ENCODE data around the gene NPHP1.
A peak's percentile ranks its signal among the peaks of the same experiment; 100 is the strongest.
"Not testable (repeated sequence)": the region's sequence is repeated elsewhere in the genome, so short reads cannot be mapped to it uniquely, and the experiment has no call there.

NPHP1 gene

DNA sequence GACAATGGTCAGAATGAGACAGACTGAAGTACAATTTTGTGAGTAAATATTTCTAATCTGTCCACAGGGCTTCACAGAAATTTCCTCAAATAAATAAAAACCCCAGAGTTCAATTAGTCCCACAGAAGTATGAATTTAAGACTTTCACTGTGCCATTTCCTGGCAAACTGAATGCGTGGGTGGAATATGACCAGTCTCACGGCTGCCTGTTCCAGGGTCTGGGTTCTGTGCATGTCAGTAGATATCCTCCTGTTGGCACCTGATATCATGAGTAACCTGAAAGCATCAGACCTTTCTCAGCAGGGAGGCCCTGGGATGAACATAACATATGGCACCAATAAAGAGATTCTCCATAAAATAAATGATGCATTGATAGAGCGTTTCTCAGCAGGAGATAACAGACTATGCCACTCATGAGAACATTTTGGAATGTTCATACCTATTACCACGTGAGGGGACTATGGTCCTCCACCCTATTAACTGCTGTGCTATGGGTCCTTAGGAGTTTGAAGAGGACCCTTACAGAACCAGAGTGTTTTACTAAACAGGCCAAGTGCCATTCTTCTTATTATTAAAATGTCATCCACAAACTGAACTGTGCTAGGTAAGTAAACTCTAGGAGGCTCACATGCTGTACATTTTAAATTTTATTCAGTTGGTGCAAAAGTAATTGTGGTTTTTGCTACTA, 78.6 kb downstream of the NPHP1 start:
- DNase-seq (ENCODE audit: low spot score) = no peak

GRCh38 chr2:110124939-110125691, 79.7 kb downstream of the NPHP1 start:
- DNase-seq (ENCODE audit: low spot score) = no peak

DNA sequence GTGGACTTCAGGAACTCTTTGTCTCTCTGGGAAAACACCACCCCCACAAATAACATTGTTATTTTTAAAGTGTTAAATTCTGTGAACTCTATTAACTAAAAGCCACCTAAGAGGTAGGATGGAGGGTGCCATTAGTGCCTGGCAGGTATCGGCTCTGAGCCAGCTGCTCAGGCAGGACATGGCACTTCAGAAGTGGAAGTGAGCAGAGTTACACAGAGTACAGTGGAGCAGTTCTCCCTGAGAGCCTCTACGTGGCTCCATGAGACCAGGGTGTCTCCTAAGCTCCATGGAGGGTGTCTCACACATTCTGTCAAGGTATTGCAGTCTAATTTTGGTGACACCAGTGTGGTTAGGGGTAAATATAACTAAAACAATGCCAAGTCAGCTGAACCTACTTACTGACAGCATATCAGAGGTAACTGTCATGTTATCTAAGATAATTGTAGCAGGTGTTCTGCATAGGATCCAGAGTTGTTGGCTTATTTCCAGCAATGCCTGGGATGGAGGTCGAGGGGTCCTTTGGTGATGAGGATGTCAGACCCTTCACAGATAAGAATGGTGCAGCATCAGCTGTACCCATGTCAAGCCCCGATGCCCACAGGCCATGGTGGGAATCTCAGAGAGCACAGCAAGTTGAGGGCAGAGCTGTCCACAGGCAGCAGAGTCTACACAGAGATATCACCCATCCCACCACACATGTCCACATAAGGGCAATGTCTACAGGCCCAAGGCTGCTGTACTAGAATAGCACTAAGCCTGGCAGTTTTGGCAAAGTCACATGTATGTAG, 80.6 kb downstream of the NPHP1 start:
- DNase-seq (ENCODE audit: low spot score) = no peak

DNA sequence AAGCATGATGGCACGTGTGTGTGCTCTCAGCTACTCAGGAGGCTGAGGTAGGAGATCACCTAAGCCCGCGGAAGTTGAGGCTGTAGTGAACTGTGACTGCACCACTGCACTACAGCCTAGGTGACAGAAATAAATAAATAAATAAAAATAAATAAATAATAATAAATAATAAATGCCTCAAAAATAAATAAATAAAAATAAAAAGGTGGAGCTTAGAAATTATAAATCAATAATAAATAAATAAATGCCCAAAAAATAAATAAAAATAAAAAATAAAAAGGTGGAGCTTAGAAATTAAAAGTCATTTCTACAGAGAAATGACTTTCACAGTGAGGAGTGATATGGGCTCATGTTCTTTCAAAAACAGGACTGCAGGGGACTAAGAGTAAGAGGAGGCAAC, 83.2 kb downstream of the NPHP1 start:
- DNase-seq (ENCODE audit: low spot score) = no peak

- no peak for DNase-seq (ENCODE audit: low spot score)
Measured at GRCh38 chr2:110121052-110121334, 83.8 kb downstream of the NPHP1 start.

DNA sequence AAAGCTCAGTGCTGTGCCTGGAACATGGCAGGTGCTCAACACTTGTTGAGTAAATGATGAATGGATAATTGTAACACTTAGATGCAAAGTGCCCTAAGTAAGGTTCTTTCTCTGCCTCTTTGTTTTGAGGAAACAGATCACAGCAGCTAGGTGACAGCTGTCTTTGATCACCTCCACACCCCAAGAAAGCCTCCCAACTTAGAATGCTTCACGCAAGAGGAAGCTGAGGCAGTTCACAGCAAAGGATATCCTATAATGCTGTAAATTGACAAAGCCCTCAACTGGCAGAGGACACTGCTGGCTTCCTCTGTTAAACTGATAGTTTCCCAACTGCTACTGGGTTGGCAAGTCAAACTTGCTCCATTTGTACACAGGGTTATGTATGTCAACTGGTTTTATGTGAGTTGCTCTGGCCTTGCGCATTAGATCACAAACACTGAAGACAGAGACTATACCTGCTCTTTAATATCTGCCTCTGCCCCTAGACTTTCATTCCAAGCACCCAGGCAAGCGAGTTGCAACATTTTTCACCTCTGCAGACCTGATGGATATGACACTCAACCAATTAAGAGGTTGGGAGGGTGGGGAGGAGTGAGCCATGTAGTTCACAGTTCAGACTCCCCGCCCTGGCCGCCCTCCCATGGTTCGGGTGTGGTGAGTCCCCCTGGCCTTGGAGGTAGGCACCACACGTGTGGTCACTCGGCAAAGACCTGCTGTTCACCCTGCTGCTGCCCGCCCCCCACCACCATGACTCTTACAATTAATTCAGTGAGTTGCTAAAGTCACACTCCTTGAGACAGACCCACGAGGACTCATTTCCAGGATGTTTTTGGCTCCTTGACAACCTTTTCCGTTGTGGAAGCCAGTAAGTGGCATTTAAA, 84.4 kb downstream of the NPHP1 start:
- DNase-seq (ENCODE audit: low spot score) = no peak

DNA sequence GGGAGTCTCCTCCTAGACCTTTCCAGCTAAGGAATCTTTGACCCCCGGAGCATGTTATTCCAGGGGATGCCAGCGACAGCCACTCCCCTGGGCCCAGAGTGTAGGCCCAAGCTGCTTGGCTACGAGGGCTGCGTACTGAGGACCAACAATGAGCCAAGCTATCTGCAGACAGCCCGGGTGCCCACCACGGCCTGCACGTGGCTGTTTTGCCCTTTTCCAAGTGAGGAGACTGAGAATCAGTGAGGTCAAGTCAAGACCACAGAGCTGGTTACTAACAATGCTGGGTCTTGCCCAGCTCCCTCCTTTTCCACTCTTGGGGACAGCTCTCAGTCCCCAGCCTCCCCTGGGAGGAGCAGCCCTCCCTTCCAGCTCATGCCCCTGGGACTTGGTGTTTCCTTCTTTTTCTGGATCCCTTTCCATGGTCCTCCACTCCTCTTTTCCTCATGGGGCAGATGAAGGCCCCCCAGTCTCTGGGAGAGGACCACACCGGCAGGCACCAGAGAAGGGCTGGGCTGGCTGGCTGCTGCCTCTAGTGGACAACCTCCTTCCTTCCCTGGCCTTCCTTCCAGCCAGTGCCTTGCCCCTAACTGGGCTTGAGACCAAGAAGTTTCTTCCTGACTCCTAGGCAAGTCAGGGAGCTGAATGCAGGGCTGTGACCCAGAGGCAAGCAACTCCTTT, 88.6 kb downstream of the NPHP1 start:
- no peak for DNase-seq (ENCODE audit: low spot score)

- DNase-seq (ENCODE audit: low spot score) = no peak
Measured at GRCh38 chr2:110115291-110116032, 89.4 kb downstream of the NPHP1 start, which contains the start of gene MALL. Gene MALL (minus strand): TSS chr2:110115822. CDS start chr2:110115792, 30 bp downstream.

- no peak for DNase-seq (ENCODE audit: low spot score)
Measured at GRCh38 chr2:110114831-110115255, 90.0 kb downstream of the NPHP1 start.

DNA sequence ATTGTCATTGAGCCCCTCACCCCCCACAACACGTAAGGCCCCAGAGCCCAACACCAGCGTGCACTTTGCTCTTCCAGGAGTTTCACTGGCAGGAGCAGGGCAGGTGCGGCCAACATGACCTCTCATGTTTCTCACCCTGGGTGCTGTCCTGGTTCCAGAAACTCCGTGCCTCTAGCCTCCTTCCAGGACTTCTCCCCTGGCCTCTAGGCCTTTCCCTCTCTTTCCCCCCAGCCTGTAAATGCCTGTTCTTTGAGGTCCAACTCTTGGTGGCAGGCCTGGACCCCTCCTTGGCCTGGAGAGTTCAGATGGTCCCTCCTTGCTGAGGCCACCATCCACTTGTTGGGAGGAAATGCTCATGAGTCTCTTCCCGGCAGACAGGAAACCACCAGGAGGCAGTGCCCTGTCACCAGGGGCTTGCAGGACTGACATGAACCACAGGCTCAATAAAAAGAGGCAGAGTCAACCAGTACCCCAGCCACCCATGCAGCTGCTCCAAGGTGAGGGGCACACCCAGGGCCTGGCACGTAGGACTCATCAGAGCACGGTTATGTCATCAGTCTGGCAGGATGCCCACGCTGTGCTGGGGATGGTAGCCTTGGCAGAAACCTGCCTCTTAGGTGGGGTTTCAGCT, 90.7 kb downstream of the NPHP1 start:
- no peak for DNase-seq (ENCODE audit: low spot score)

GRCh38 chr2:110108291-110108690, 96.5 kb downstream of the NPHP1 start:
- DNase-seq (ENCODE audit: low spot score) = not testable (repeated sequence)

GRCh38 chr2:110107092-110108079, 97.4 kb downstream of the NPHP1 start:
- DNase-seq (ENCODE audit: low spot score) = no peak

DNA sequence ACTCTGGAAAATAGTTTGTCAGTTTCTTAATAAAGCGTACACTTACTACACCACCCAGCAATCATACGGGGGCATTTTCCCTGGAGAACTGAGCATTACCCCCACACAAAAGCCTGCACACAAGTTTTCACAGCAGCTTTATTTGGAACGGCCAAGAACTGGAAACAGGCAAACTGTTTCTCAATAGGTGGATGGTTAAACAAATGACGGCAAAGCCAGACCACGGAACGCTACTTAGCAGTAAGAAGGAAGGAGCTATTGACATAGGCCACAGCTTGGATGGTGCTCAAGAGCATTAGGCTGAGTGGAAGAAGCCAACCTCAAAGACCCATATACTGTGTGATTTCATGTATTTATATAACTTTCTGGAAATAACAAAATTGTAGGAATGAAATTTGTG, 98.2 kb downstream of the NPHP1 start:
- DNase-seq (ENCODE audit: low spot score) = peak; percentile 70

DNA sequence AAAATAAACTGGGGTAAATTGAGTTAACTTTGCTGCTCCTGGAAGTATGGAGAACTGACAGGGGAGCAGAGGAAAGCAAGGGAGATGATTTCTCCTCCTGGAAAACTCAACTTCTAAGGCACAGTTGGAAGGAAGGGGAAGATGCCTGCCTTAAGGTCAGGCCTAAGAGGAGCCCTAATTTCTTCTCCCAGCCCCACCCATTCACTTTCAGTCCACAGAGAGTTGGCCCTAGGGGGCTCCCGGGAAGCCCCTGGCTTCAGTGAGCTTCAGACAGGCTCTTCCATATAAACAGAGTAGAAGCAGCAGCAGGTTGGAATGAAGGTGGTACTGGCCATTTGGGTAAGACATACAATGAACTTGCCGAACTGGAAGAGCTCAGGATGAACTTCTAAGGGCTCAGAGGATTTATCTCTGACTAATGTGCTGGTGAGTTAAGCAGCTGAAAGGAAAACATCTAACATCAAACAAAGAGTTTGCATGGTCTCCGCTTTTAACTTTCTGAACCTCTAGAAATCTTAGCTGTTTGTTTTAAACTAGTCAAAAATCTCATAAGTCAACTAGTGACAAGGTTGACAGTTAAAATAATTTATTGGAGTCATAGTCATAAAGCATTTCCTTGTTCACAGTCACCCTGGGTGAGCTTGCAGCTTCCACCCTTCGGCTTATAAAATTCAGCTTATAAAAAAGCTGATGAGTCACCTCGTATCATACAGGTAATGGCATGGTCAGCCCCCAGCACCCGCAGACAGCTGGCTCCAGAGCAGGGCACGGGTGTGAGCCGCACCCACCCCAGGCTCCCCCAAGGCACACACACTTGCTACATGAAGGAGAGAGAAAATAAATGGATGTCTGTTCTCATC, 99.0 kb downstream of the NPHP1 start:
- peak; percentile 88 for DNase-seq (ENCODE audit: low spot score)

- DNase-seq (ENCODE audit: low spot score) = no peak
Measured at GRCh38 chr2:110105183-110105582, 99.6 kb downstream of the NPHP1 start.

- DNase-seq (ENCODE audit: low spot score) = no peak
Measured at GRCh38 chr2:110104025-110104771, 100.6 kb downstream of the NPHP1 start.
